Measurements from ENCODE around the gene DIP2C. TPM values are rescaled to one million over a fixed set of nuclear protein-coding genes. Genes with fewer than 3 reads are reported as not detected.
"Not testable (repeated sequence)": the region's sequence is repeated elsewhere in the genome, so short reads cannot be mapped to it uniquely, and the experiment has no call there.

The DIP2C gene
- polyA plus RNA-seq, 4 donors: 18.8 to 22.7 (median 20.9) TPM

DNA sequence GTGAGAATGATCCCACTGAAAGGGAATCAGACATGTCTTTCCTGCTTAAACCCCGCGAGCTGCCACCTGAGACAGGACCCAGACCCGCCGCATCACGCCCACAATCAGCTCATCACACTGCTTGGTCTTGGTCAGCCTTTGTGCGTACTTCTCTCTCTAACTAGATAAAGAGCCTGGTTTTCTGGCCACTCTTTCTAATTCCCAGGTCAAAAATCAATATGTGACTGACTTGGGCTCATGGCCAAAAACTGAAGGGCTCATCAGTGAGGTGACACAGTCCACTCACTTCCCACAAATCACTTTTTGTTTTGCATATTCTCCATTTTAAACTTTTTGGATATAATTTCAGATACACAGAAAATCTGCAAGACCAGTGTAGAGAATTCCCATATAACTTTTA lies 247.3 kb downstream of the DIP2C start:
- no peak for DNase-seq (ENCODE audit: low read depth in 4 of 4, low spot score in 3 of 4)

DNA sequence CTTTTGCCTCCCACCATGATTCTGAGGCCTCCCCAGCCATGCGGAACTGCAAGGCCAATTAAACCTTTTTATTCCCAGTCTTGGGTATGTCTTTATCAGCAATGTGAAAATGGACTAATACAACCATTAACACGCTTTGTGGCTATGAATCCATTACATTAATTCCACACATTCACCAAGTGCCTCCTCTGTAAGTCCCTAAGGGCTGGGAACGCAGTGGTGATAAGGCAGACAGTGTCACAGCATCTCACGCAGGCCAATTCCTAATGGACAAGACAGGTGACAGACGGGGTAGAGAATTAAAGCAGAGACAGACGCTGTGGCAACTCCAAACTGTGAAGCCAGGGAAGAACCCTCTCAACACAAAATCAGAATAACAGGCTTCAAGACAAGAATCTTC lies 247.8 kb downstream of the DIP2C start:
- no peak for DNase-seq (ENCODE audit: low read depth in 4 of 4, low spot score in 3 of 4)

DNA sequence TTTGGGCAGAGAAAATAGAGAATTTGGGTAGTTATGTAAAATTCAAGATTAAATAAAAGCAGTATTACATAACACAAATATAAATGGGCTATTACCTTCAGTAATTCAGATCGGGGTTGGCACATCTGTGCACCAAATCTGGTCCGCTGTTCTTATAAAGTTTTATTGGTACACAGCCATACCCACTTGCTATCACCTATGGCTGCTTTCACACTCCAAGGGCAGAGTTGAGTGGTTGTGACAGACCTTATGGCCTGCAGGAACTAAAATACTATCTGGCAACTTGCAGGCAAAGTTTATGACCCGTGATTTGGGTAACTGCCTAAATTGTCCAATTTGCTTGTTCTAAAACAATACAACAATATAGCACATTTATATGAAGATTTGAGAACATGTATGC lies 249.3 kb downstream of the DIP2C start:
- DNase-seq (ENCODE audit: low read depth in 4 of 4, low spot score in 3 of 4): no peak

DNA sequence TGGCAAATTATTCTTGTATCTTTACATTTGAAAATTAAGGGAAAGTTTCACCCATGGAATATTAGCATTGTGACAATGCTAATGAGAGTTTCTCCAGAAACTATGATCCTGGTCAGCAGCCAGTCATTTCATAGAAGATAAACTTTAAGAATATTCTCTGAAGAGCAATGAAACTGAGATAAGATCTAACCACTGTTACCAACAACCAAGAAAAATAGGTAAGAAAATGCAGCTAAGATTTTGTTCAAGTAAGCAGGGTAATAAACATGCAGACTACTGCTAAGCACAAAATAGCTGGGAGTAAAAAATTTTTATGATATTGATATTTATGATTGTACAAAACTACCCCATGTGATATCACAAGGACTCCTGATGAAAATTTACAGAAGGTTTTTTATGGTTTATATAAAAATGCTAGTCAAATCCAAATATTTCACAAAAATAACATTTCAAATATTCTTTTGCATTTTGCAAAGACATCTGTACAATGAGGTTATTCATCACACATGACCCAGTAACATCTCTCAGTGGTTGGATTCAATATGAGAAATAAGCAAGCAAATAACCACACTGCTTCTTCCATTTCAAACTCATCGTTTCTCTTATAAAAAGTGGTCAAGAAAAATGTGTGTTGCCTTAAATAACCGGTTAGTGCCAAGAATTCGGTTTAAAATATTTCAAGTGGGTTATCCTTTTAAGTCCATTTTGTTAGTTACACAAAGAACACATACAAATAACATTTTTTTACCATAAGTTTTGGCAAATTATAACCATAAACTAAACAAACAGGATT lies 251.6 kb downstream of the DIP2C start:
- no peak for DNase-seq (ENCODE audit: low read depth in 4 of 4, low spot score in 3 of 4)

DNA sequence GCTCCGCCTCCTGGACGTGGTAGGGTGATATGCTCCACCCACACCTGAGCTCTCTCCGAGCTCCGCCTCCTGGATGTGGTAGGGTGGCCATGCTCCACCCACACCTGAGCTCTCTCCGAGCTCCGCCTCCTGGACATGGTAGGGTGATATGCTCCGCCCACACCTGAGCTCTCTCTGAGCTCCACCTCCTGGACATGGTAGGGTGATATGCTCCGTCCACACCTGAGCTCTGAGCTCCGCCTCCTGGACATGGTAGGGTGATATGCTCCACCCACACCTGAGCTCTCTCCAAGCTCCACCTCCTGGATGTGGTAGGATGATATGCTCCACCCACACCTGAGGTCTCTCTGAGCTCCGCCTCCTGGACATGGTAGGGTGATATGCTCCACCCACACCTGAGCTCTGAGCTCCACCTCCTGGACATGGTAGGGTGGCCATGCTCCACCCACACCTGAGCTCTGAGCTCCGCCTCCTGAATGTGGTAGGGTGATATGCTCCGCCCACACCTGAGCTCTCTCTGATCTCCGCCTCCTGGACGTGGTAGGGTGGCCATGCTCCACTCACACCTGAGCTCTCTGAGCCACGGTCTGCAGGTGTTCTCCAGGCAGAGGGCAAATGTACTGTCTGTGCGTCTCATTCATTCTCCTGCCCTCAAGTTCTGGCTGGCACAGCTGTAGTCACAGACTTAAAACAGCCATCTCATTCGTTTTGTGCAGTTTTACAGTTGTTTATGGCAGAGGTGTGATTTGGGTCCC lies 252.4 kb downstream of the DIP2C start:
- DNase-seq (ENCODE audit: low read depth in 4 of 4, low spot score in 3 of 4): no peak

GRCh38 chr10:436013-436697 lies 253.3 kb downstream of the DIP2C start:
- DNase-seq (ENCODE audit: low read depth in 4 of 4, low spot score in 3 of 4): no peak

DNA sequence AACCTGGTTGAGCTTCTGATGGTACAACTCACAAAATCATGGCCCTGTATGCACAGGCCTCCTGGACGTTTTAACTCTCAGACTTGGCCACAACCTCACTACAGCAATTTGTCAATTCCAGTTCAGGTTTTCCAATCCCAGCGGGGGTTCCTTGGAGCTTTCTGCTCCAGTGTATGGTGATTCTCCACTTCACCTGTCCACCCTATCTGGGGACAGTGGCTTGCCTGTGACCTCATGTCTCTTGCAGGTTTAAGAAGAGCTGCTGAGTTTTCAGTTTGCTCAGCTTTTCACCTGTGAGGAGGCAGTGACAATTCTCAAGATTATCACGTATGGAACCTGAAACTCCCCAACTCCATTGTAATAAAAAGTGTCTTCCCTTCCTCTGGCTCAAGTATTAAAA lies 254.1 kb downstream of the DIP2C start:
- DNase-seq (ENCODE audit: low read depth in 4 of 4, low spot score in 3 of 4): no peak

GRCh38 chr10:429696-430095 lies 259.8 kb downstream of the DIP2C start:
- no peak for DNase-seq (ENCODE audit: low read depth in 4 of 4, low spot score in 3 of 4)

- no peak for DNase-seq (ENCODE audit: low read depth in 4 of 4, low spot score in 3 of 4)
Observed at GRCh38 chr10:427761-428519, 261.5 kb downstream of the DIP2C start.

GRCh38 chr10:425365-425764 lies 264.1 kb downstream of the DIP2C start:
- not testable (repeated sequence) for DNase-seq (ENCODE audit: low read depth in 4 of 4, low spot score in 3 of 4)

GRCh38 chr10:424724-425123 lies 264.7 kb downstream of the DIP2C start:
- DNase-seq (ENCODE audit: low read depth in 4 of 4, low spot score in 3 of 4): not testable (repeated sequence)

GRCh38 chr10:423178-423577 lies 266.3 kb downstream of the DIP2C start:
- no peak for DNase-seq (ENCODE audit: low read depth in 4 of 4, low spot score in 3 of 4)

GRCh38 chr10:422675-423074 lies 266.8 kb downstream of the DIP2C start:
- DNase-seq (ENCODE audit: low read depth in 4 of 4, low spot score in 3 of 4): no peak

- no peak for DNase-seq (ENCODE audit: low read depth in 4 of 4, low spot score in 3 of 4)
Observed at GRCh38 chr10:422241-422640, 267.2 kb downstream of the DIP2C start.

DNA sequence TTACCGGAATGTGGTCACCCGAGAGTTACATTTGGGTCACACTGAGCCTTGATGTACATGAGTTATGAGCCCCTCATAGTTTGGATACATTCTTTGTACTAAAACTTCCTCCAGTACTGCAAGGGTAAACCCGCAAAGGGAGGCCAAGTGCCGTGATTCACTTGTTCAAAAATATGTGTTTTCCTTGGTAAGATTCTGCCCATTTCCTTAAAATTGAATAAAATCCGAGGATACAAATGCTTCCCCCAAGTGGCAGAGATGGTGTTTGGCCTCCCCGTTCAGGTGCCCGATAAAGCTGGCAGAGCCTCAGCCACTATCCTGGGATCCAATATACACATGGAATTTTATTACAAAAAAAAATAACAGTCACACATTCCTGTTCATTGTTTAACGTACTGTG lies 268.3 kb downstream of the DIP2C start:
- DNase-seq (ENCODE audit: low read depth in 4 of 4, low spot score in 3 of 4): no peak

- no peak for DNase-seq (ENCODE audit: low read depth in 4 of 4, low spot score in 3 of 4)
Observed at GRCh38 chr10:420154-421121, 269.0 kb downstream of the DIP2C start.

DNA sequence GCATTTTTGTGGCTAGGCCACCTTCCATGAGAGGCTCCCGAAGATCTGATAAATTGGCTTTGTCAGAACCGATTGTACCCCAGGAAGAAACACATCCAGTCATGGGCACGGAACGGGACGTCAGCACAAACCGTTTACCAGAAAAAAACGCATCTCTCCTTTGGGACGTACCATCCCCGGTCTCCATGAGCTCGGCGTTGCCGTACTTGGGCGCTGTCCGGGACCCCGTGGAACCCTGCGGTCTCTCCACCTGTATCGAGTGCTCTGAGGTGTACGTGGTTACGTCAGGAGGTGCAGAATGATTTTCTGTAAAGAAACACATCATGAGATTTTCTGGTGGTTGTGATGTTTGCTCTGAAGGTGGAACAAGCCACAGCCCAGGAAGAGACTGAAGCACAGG lies 270.6 kb downstream of the DIP2C start:
- DNase-seq (ENCODE audit: low read depth in 4 of 4, low spot score in 3 of 4): no peak

GRCh38 chr10:418226-418625 lies 271.2 kb downstream of the DIP2C start:
- DNase-seq (ENCODE audit: low read depth in 4 of 4, low spot score in 3 of 4): no peak

- no peak for DNase-seq (ENCODE audit: low read depth in 4 of 4, low spot score in 3 of 4)
Observed at GRCh38 chr10:416091-416515, 273.4 kb downstream of the DIP2C start.

- no peak for DNase-seq (ENCODE audit: low read depth in 4 of 4, low spot score in 3 of 4)
Observed at GRCh38 chr10:413662-414071, 275.8 kb downstream of the DIP2C start.
